Measurements from ENCODE around the gene ALG12. TPM values are rescaled to one million over a fixed set of nuclear protein-coding genes. Genes with fewer than 3 reads are reported as not detected.

Gene ALG12
- total RNA-seq, 1 experiment from 2014 or later: 16.6 TPM

DNA sequence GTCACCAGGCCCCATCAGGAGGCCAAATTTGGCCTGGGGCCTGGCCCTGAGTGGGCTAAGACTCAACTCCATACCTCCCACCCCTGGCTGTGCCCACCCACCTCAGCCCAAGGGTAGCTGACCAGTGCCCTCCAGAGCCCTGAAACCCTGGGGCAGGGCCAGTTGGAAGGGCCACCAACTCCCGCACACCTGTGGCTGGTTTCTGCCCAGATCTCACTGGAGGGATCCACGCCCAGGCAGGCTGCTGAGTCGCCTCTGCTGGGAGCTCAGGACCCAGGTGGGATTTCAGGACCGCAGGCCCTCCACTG lies 33.4 kb upstream of the ALG12 start:
- Histone ChIP-seq H3K27ac (ENCODE audit: low read depth, low read length) (peak overlapping the region; percentile 60), H3K79me2 (ENCODE audit: insufficient read depth, low read length) (no peaks in the 10 kb centered on the region), H3K9ac (ENCODE audit: low read length) (peak overlapping the region; percentile 54), H3K36me3 (ENCODE audit: control insufficient read depth in 1 of 2, insufficient read depth in 2 of 2, low read length in 2 of 2) (no peaks in the 10 kb centered on the region), H2AFZ (ENCODE audit: low read depth, low read length, poor library complexity, severe bottlenecking) (no peak overlapping the region), H4K20me1 (ENCODE audit: insufficient read depth) (no peaks in the 10 kb centered on the region), H3K4me1 (ENCODE audit: control insufficient read depth in 1 of 2, insufficient read depth in 2 of 2, low read length in 2 of 2) (peaks cover 36 to 49% of the 10 kb centered on the region in 2 experiments), H3K27me3 (ENCODE audit: insufficient read depth, low read length) (no peaks in the 10 kb centered on the region), H3K9me2 (ENCODE audit: insufficient read depth) (no peaks in the 10 kb centered on the region), H3K4me3 (replicated peaks in 1 of 2; ENCODE audit: low read depth in 1 of 2, low read length in 2 of 2) (peak overlapping the region in 1 of 2 experiments; percentile 17; a peak in 1 of 4 replicates), H3K4me2 (ENCODE audit: low read length) (peak overlapping the region; percentile 73), H3K9me3 (ENCODE audit: control insufficient read depth in 1 of 2, insufficient read depth in 1 of 2, low read depth in 1 of 2, low read length in 2 of 2) (no peaks in the 10 kb centered on the region)
- CTCF ChIA-PET: interaction anchor here (0.6 to 1.6 kb wide), 2 partner anchors 21 to 194 kb away, joined by 3 to 7 read pairs; no protein-coding TSS in a partner anchor
- RAD21 ChIA-PET (ENCODE audit: low non-redundant PET in 1 of 2, low total read pairs in 2 of 2, uncharacterized antibody in 2 of 2, unreplicated experiment in 2 of 2): no interaction called here
- BruUV-seq (replicated peaks): no TSS peak
- TF ChIP-seq ZFX (IDR thresholded peaks at IDR 0.05): 0 out of 2 replicates have a peak, but pooled peaks have one; percentile 13
- no peak for TF ChIP-seq POLR2AphosphoS5 (IDR thresholded peaks at IDR 0.05; ENCODE audit: low read depth, low read length)
- no peak for DNase-seq (ENCODE audit: low read depth, low spot score)
- intact Hi-C loops (cut with micrococcal nuclease): no loop called here
- POLR2A ChIA-PET: interaction anchor here (1.0 to 1.2 kb wide), 2 partner anchors 9 to 11 kb away, joined by 3 to 4 read pairs; partner anchors contain the start of gene PIM3
- ATAC-seq: peak; percentile 23

- Histone ChIP-seq H3K4me2 (ENCODE audit: low read length) (peak overlapping the region; percentile 73), H3K9ac (ENCODE audit: low read length) (peak overlapping the region; percentile 54), H3K36me3 (ENCODE audit: control insufficient read depth in 1 of 2, insufficient read depth in 2 of 2, low read length in 2 of 2) (no peaks in the 10 kb centered on the region), H2AFZ (ENCODE audit: low read depth, low read length, poor library complexity, severe bottlenecking) (no peak overlapping the region), H3K27me3 (ENCODE audit: insufficient read depth, low read length) (no peaks in the 10 kb centered on the region), H4K20me1 (ENCODE audit: insufficient read depth) (no peaks in the 10 kb centered on the region), H3K9me2 (ENCODE audit: insufficient read depth) (no peaks in the 10 kb centered on the region), H3K4me3 (replicated peaks in 1 of 2; ENCODE audit: low read depth in 1 of 2, low read length in 2 of 2) (no peak overlapping the region), H3K27ac (ENCODE audit: low read depth, low read length) (peak overlapping the region; percentile 60), H3K79me2 (ENCODE audit: insufficient read depth, low read length) (no peaks in the 10 kb centered on the region), H3K4me1 (ENCODE audit: control insufficient read depth in 1 of 2, insufficient read depth in 2 of 2, low read length in 2 of 2) (peaks cover 36 to 49% of the 10 kb centered on the region in 2 experiments), H3K9me3 (ENCODE audit: control insufficient read depth in 1 of 2, insufficient read depth in 1 of 2, low read depth in 1 of 2, low read length in 2 of 2) (no peaks in the 10 kb centered on the region)
- ChIA-PET POLR2A (interaction anchor here (1.0 to 1.2 kb wide), 2 partner anchors 9 to 11 kb away, joined by 3 to 4 read pairs; partner anchors contain the start of gene PIM3), CTCF (interaction anchor here (0.6 to 1.6 kb wide), 2 partner anchors 20 to 194 kb away, joined by 3 to 7 read pairs; no protein-coding TSS in a partner anchor), RAD21 (ENCODE audit: low non-redundant PET in 1 of 2, low total read pairs in 2 of 2, uncharacterized antibody in 2 of 2, unreplicated experiment in 2 of 2) (no interaction called here)
- peak; percentile 17; the same call in 1 of the 2 replicates for ATAC-seq
- BruUV-seq (replicated peaks): no TSS peak
- TF ChIP-seq FOSL1 (IDR thresholded peaks at IDR 0.05; ENCODE audit: low read depth) (no peak), POLR2A (IDR thresholded peaks at IDR 0.05; ENCODE audit: borderline replicate concordance, extremely low read depth, insufficient read depth, insufficient read length) (no peak), EZH2phosphoT487 (IDR thresholded peaks at IDR 0.05; ENCODE audit: borderline replicate concordance) (no peak), ZNF274 (IDR thresholded peaks at IDR 0.05; ENCODE audit: low read depth, low read length) (no peak), ATF3 (IDR thresholded peaks at IDR 0.05) (no peak), TCF7L2 (IDR thresholded peaks at IDR 0.05; ENCODE audit: borderline replicate concordance, extremely low read depth, insufficient read depth, insufficient read length) (no peak), POLR2AphosphoS5 (IDR thresholded peaks at IDR 0.05; ENCODE audit: low read depth, low read length) (no peak), CBX3 (IDR thresholded peaks at IDR 0.05; ENCODE audit: low read depth) (no peak), SP1 (IDR thresholded peaks at IDR 0.05; ENCODE audit: low read depth) (no peak; the same call in 1 of the 2 replicates), SIN3A (IDR thresholded peaks at IDR 0.05; ENCODE audit: low read depth) (no peak), ELF1 (IDR thresholded peaks at IDR 0.05; ENCODE audit: borderline replicate concordance, low read depth) (no peak), ZFX (IDR thresholded peaks at IDR 0.05) (no peak), EGR1 (IDR thresholded peaks at IDR 0.05; ENCODE audit: low read depth) (no peak)
- TF ChIP-seq, protein P1, sequence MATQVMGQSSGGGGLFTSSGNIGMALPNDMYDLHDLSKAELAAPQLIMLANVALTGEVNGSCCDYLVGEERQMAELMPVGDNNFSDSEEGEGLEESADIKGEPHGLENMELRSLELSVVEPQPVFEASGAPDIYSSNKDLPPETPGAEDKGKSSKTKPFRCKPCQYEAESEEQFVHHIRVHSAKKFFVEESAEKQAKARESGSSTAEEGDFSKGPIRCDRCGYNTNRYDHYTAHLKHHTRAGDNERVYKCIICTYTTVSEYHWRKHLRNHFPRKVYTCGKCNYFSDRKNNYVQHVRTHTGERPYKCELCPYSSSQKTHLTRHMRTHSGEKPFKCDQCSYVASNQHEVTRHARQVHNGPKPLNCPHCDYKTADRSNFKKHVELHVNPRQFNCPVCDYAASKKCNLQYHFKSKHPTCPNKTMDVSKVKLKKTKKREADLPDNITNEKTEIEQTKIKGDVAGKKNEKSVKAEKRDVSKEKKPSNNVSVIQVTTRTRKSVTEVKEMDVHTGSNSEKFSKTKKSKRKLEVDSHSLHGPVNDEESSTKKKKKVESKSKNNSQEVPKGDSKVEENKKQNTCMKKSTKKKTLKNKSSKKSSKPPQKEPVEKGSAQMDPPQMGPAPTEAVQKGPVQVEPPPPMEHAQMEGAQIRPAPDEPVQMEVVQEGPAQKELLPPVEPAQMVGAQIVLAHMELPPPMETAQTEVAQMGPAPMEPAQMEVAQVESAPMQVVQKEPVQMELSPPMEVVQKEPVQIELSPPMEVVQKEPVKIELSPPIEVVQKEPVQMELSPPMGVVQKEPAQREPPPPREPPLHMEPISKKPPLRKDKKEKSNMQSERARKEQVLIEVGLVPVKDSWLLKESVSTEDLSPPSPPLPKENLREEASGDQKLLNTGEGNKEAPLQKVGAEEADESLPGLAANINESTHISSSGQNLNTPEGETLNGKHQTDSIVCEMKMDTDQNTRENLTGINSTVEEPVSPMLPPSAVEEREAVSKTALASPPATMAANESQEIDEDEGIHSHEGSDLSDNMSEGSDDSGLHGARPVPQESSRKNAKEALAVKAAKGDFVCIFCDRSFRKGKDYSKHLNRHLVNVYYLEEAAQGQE (IDR thresholded peaks at IDR 0.05; ENCODE audit: low read depth): no peak
- TF ChIP-seq, protein P2, sequence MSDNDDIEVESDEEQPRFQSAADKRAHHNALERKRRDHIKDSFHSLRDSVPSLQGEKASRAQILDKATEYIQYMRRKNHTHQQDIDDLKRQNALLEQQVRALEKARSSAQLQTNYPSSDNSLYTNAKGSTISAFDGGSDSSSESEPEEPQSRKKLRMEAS (IDR thresholded peaks at IDR 0.05): no peak; the same call in 1 of the 2 replicates
- DNase-seq (ENCODE audit: low read depth, low spot score): no peak
- intact Hi-C loops (cut with micrococcal nuclease): no loop called here
These were observed 32.9 kb upstream of the ALG12 start for GRCh38 chr22:49951000-49951677.
